Fibroblast of skin of back (primary cell): Measurements from ENCODE around the gene PAK1. TPM values are rescaled to one million over a fixed set of nuclear protein-coding genes. Genes with fewer than 3 reads are reported as not detected.
"Not testable (repeated sequence)": the region's sequence is repeated elsewhere in the genome, so short reads cannot be mapped to it uniquely, and the experiment has no call there.

Source experiments
- DNase-seq: peaks from one replicate; pipeline ENCODE4 v3.0.0-alpha.2; 2013
- polyA plus RNA-seq, 2 experiments: library from polyadenylated mRNA; unstranded; fragments of 120-200 nt; gene quantifications; one replicate each; pipeline ENCODE4 v1.2.1, GENCODE V29; 2013; ENCODE audit not compliant: insufficient read length in 2 of 2

Gene PAK1
- polyA plus RNA-seq (2013, experiment 1 of 2; ENCODE audit: insufficient read length) = 33.4 TPM
- polyA plus RNA-seq (2013, experiment 2 of 2; ENCODE audit: insufficient read length) = 22.1 TPM

GRCh38 chr11:77473801-77474683 lies at the start of gene PAK1:
TSS of gene PAK1 (minus strand) at chr11:77474094. CDS start at chr11:77392520, 81,574 bp downstream.
- peak; percentile 81 for DNase-seq

DNA sequence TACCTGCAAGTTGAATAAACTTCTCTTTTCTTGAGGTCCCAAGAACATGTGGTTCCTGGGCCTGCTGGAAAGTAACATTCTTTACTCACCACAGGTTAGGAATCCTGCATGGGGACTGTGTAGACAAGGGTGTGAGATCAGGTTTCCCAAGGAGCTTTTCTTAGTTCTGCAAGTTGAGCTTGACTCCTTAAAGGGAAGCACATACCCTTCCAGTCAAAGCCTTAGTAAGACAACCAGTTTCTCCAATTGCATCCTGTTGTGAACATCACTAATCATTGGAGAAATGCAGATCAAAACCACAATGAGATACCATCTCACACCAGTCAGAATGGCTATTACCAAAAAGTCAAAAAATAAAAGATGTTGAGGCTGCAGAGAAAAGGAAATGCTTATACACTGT lies 48.3 kb upstream of the PAK1 start:
- peak; percentile 13 for DNase-seq

GRCh38 chr11:77519847-77520246 lies 46.0 kb upstream of the PAK1 start:
- no peak for DNase-seq

- no peak for DNase-seq
Measured at GRCh38 chr11:77518471-77518870, 44.6 kb upstream of the PAK1 start.

DNA sequence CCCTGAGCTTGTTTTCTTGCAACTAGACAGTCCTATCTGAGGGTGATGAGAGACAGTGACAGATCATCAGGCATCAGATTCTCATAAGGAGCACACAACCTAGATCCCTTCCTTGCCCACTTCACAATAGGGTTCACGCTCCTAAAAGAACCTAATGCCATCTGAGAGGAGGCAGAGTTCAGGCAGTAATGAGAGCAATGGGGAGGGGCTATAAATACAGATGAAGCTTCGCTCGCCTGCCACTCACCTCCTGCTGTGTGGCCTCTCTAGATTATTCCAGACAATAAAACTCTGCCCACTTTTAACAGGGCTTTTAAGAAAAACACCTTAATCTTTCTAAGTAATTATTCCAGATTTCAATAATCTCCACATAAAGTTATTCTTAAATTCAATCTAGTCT lies 43.9 kb upstream of the PAK1 start:
- DNase-seq = no peak

DNA sequence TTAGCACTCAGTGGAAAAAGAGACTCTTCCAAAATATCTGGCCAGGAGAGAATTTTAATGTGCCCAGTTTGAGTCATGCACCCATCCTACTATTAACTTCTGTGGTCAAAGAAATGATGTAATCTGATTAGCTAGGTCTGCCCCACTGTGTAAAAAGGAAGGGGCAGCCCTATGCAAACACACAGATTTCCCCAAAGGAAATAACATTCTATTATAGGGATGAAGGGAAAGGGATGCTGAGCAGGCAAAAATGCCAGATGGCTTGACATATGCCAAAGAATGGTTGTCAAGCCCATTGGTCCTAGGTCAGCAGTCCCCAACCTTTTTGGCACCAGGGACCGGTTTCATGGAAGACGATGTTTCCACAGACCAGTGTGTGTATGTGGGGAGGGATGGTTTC lies 43.3 kb upstream of the PAK1 start:
- peak; percentile 16 for DNase-seq

DNA sequence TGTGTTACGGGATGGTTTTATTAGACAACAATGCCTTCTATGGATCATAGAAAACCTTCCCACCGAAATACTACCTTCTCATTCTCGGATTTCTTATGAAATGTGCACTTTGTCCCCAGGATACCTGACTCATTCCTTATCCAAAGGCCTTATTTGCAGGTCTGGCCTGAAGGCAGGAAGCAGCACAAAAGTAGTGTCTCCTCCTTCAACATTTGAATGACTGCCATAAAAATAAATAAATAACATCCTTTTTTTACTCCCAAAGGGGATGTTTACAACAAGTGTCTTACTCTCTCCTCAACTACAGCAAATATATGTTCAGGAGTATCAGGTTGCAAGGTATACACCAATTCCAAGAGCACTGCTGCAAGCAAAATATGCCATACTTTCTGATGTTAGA lies 41.6 kb upstream of the PAK1 start:
- no peak for DNase-seq

DNA sequence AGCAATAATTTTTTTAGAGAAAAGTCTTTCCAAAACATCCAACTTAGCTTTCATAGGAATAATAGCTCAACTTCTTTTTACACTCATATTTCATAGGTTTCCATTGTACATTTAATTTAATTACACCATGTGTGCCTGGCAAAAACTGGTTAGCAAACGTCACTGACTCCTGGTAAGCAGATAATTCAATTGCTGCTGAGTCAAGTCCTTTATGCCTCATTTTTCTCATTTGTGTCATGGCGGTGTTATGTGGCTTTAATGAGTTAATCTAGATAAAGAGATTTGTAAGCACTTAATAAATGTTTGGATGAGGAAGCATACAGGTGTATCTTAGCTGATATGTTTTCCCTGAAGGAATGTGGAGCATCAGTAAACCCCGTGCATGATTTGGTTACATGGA lies 41.2 kb upstream of the PAK1 start:
- no peak for DNase-seq

DNA sequence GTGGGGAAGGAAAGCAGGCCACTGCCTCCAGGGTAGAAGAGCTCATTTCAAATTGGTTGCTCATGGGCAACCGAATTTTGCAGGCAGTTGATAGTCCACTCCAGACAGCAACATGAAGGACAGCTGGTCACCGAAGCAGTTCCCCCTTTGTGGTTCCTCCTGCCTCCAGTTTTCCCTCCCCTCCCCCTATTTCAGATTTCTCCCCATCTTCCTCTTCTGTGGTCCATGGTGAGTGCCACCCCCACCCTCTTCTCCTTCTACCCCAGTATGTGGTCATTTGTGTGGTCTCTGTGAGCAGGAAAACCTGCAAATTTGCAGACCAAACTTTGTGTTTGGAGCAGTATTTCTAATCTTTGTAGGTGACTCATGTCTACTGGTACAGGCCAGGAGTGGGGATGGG lies 38.2 kb upstream of the PAK1 start:
- DNase-seq = no peak

GRCh38 chr11:77510851-77511250 lies 37.0 kb upstream of the PAK1 start:
- DNase-seq = no peak

DNA sequence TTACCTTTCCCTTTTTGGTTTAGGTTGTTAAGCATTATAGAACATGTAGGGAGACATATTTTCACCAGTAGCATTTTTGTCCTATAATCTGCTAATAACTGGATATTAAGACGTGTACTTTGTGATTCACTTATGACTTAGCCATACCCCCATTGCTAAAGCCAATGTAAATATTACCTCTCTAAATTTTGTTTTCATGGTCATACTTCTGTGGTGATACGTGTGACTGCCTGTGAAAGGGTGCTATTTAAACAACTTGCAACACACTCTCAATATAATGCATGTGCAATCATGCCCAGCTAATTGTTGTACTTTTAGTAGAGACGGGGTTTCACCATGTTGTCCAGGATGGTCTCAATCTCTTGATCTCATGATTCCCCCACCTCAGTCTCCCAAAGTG lies 36.2 kb upstream of the PAK1 start:
- peak; percentile 41 for DNase-seq

GRCh38 chr11:77508019-77508418 lies 34.1 kb upstream of the PAK1 start:
- DNase-seq = no peak

GRCh38 chr11:77506857-77507256 lies 33.0 kb upstream of the PAK1 start:
- peak; percentile 65 for DNase-seq

GRCh38 chr11:77505956-77506355 lies 32.1 kb upstream of the PAK1 start:
- DNase-seq = no peak

- peak; percentile 46 for DNase-seq
Measured at GRCh38 chr11:77503006-77503405, 29.1 kb upstream of the PAK1 start.

GRCh38 chr11:77502346-77502905 lies 28.5 kb upstream of the PAK1 start:
- DNase-seq = peak; percentile 32

GRCh38 chr11:77501758-77502157 lies 27.9 kb upstream of the PAK1 start:
- DNase-seq = no peak

GRCh38 chr11:77497368-77497767 lies 23.5 kb upstream of the PAK1 start:
- peak; percentile 46 for DNase-seq

- DNase-seq = no peak
Measured at GRCh38 chr11:77495526-77495925, 21.6 kb upstream of the PAK1 start.

DNA sequence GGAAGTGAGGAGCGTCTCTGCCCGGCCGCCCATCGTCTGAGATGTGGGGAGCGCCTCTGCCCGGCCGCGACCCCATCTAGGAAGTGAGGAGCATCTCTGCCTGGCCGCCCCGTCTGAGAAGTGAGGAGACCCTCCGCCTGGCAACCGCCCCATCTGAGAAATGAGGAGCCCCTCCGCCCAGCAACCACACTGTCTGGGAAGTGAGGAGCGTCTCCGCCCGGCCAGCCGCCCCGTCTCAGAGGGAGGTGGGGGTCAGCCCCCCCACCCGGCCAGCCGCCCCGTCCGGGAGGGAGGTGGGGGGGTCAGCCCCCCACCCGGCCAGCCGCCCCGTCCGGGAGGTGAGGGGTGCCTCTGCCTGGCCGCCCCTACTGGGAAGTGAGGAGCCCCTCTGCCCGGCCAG lies 16.1 kb upstream of the PAK1 start:
- not testable (repeated sequence) for DNase-seq

GRCh38 chr11:77487790-77488189 lies 13.9 kb upstream of the PAK1 start:
- DNase-seq = no peak

DNA sequence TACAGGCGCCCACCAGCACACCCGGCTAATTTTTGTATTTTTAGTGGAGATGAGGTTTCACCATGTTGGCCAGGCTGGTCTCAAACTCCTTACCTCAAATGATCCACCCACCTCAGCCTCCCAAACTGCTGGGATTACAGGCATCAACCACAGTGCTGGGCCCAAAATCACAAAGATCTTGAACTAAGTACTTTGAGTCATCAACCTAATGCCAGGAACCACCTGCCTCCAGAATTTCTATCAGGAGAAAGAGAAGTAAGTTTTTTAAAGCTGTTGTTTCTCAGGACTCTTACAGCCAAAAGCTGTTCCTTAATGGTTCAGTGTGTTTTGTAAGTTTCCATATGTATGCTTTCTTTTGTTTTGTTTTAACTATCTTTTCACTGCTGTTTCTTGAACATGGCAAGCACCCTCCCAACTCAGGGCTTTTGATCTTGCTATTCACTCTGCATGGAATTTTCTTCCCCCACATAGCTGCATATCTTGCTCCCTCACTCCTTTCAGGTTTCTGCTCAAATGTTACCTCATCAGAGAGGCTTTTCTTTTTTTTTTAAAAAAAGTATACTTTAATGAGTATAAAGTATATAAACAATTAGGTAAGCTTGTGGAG lies 6.0 kb upstream of the PAK1 start:
- no peak for DNase-seq

GRCh38 chr11:77475206-77475605 lies 1.3 kb upstream of the PAK1 start:
- DNase-seq = no peak

GRCh38 chr11:77474684-77475060 lies 778 bp upstream of the PAK1 start:
- DNase-seq = no peak
